ENCODE data around the gene ACACB. TPM values are rescaled to one million over a fixed set of nuclear protein-coding genes. Genes with fewer than 3 reads are reported as not detected.
"Not testable (repeated sequence)": the region's sequence is repeated elsewhere in the genome, so short reads cannot be mapped to it uniquely, and the experiment has no call there.

Gene ACACB
- total RNA-seq, 4 donors from 2014 or later = 19.6 to 38.2 (median 25.8) TPM

DNA sequence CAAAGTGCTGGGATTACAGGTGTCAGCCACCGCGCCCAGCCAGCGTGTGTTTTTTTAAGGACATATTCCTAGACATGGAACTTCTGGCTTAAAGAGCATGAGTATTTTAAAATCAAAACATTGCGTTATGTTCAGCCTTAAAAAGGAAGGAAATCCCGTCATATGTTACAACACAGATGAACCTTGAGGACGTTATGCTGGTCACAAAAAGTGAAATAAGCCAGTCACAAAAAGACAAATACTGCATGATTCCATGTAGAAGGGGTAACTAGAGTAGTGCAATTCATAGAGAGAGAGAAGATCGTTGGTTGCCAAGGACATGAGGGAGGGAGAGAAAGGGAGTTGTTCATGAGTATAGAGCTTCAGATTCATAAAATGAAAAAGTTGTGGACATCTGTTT is 53.9 kb downstream of the ACACB start:
- TF ChIP-seq POLR2A (IDR thresholded peaks at IDR 0.05) = no peak
- TF ChIP-seq, protein P1, sequence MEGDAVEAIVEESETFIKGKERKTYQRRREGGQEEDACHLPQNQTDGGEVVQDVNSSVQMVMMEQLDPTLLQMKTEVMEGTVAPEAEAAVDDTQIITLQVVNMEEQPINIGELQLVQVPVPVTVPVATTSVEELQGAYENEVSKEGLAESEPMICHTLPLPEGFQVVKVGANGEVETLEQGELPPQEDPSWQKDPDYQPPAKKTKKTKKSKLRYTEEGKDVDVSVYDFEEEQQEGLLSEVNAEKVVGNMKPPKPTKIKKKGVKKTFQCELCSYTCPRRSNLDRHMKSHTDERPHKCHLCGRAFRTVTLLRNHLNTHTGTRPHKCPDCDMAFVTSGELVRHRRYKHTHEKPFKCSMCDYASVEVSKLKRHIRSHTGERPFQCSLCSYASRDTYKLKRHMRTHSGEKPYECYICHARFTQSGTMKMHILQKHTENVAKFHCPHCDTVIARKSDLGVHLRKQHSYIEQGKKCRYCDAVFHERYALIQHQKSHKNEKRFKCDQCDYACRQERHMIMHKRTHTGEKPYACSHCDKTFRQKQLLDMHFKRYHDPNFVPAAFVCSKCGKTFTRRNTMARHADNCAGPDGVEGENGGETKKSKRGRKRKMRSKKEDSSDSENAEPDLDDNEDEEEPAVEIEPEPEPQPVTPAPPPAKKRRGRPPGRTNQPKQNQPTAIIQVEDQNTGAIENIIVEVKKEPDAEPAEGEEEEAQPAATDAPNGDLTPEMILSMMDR (IDR thresholded peaks at IDR 0.05) = no peak
- intact Hi-C loops (cut with DNase I; ENCODE audit: low total_unique reads) = no loop called here
- 84 to 86% methylated on average over 7 of the region's 7 CpGs for WGBS, 2 donors
- no peak for DNase-seq (ENCODE audit: low spot score in 2 of 2)
- no peak overlapping the region for H3K4me3 ChIP-seq (ENCODE audit: low read depth, poor library complexity, severe bottlenecking)

DNA sequence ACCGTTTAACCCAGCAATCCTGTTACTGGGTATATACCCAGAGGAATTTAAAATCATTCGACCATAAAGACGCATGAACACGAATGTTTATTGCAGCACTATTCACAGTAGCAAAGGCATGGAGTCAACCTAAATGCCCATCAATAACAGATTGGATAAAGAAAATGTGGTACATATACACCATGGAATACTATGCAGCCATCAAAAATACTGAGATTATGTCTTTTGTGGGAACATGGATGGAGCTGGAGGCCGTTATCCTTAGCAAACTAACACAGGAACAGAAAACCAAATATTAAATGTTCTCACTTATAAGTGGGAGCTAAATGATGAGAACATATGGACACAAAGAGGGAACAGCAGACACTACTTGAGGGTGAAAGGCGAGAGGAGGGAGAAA is 56.4 kb downstream of the ACACB start:
- intact Hi-C loops (cut with DNase I; ENCODE audit: low total_unique reads) = not testable (repeated sequence)
- WGBS, 2 donors = 96 to 97% methylated on average over 6 of the region's 6 CpGs

DNA sequence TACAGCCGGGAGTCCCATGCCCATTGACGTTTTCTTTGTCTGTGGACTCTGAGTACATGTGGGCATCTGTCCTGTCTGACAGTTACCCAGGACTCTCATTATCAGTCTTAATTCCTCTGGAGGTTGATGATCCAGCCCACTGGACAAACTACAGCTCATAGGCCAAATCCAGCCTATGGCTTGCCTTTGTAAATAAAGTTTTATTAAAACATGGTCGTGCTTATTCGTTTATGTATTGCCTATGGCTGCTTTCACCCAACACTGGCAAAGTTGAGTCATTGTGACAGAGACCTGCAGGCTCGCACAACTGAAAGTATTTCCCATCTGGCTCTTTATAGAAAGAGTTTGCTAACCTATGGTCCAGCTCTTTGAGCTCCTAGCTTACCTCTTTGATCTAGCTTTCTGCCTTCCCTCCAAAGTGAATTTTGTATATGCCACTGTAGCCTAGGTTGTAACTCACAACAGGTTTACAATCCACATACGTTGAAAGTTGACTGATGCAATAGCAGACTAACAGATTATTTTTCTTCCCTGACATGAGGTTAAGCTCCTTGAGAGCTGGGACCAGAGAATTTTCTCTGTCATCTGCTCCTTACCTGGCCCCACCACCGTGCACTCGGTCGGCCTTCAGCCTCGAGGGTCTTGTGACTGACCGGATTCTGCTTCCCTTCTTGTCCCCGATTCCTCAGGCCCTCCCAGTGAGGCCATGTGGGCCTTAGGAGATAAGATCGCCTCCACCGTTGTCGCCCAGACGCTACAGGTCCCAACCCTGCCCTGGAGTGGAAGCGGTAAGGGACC is 57.3 kb downstream of the ACACB start:
- TF ChIP-seq, protein P1 (IDR thresholded peaks at IDR 0.05) = no peak
- no peak for TF ChIP-seq POLR2A (IDR thresholded peaks at IDR 0.05)
- 96 to 98% methylated on average over 17 of the region's 17 CpGs for WGBS, 2 donors
- no peak overlapping the region for H3K4me3 ChIP-seq (ENCODE audit: low read depth, poor library complexity, severe bottlenecking)
- intact Hi-C loops (cut with DNase I; ENCODE audit: low total_unique reads) = no loop called here
- peak in 1 of 2 donors; percentile 15 for DNase-seq (ENCODE audit: low spot score in 2 of 2)

More for the DNA sequence above, 56.4 kb downstream of the ACACB start:
- not testable (repeated sequence) for DNase-seq (ENCODE audit: low spot score in 2 of 2); H3K4me3 ChIP-seq (ENCODE audit: low read depth, poor library complexity, severe bottlenecking)

DNA sequence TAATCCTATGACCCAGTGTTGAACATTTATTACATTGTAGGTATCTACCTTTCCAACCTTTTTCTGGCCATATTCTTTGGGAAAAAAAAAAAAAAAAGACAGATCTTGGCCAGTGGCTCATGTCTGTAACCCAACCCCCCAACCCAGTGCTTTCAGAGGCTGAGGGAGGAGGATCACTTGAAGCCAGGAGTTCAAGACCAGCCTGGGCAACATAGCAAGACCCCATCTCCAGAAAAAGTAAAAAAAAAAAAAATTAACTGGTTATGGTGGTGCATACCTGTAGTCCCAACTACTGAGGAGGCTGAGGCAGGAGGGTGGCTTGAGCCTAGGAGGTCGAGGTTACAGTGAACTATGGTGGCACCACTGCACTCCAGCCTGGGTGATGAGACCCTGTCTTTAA is 58.1 kb downstream of the ACACB start:
- intact Hi-C loops (cut with DNase I; ENCODE audit: low total_unique reads) = no loop called here
- no peak for DNase-seq (ENCODE audit: low spot score in 2 of 2)
- no peak for TF ChIP-seq POLR2A (IDR thresholded peaks at IDR 0.05)
- TF ChIP-seq, protein P1 (IDR thresholded peaks at IDR 0.05) = no peak
- 80 to 94% methylated on average over 1 of the region's 1 CpG for WGBS, 2 donors
- H3K4me3 ChIP-seq (ENCODE audit: low read depth, poor library complexity, severe bottlenecking) = no peak overlapping the region

DNA sequence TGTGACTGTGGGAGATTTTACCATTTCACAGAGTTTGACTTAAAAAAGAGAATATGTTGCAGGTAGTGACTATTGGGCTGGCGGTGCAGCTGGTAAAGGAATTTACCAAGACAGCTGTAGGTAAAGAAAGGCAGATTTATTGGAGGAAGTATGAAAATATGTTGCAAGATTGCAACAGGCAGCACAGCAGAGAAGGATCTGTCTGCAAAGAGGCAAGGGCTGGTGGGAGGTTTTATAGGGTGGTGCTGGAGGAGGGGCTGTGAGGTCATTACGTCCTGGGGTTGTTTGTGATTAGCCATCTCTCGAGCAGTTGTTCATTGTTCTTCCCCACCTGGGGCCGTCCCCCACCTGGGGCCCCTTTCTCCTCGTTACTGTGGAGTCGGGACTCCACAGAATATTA is 62.1 kb downstream of the ACACB start:
- intact Hi-C loops (cut with DNase I; ENCODE audit: low total_unique reads) = no loop called here
- WGBS, 2 donors = 72 to 78% methylated on average over 6 of the region's 6 CpGs
- TF ChIP-seq POLR2A (IDR thresholded peaks at IDR 0.05) = no peak
- TF ChIP-seq, protein P1 (IDR thresholded peaks at IDR 0.05) = no peak
- no peak for DNase-seq (ENCODE audit: low spot score in 2 of 2)
- no peak overlapping the region for H3K4me3 ChIP-seq (ENCODE audit: low read depth, poor library complexity, severe bottlenecking)

DNA sequence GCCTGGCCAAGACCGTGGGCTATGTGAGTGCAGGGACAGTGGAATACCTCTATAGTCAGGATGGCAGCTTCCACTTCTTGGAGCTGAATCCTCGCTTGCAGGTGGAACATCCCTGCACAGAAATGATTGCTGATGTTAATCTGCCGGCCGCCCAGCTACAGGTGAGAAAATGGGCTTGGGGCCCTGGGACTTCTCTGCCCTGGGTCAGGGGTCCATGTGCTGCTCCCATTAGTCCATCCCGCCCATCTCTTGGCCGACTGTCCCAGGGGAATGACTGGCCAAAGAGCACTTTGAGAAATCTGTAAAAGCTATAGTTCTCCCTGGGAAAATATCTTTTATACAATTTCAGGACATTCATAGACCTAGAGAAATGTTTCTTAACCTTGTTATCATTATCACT is 63.5 kb downstream of the ACACB start:
- intact Hi-C loops (cut with DNase I; ENCODE audit: low total_unique reads) = no loop called here
- WGBS, 2 donors = 91 to 92% methylated on average over 6 of the region's 6 CpGs
- no peak for DNase-seq (ENCODE audit: low spot score in 2 of 2)
- no peak for TF ChIP-seq POLR2A (IDR thresholded peaks at IDR 0.05)
- TF ChIP-seq, protein P1 (IDR thresholded peaks at IDR 0.05) = no peak
- H3K4me3 ChIP-seq (ENCODE audit: low read depth, poor library complexity, severe bottlenecking) = no peak overlapping the region
